H1 (cell line): ENCODE data around the gene SPDYE4. TPM values are rescaled to one million over a fixed set of nuclear protein-coding genes. Genes with fewer than 3 reads are reported as not detected.
A peak's percentile ranks its signal among the peaks of the same experiment; 100 is the strongest.

Source experiments
- CTCF ChIA-PET: fragments of 300-600 bp; sonication (Branson Sonifier 250); formaldehyde crosslinking; loops from one replicate; lab custom pipeline; 2021; ENCODE audit not compliant: partially characterized antibody; lab: Charles Lee
- POLR2A ChIA-PET: fragments of 300-600 bp; sonication (Branson Sonifier 250); formaldehyde crosslinking; loops from one replicate; lab custom pipeline; 2021; ENCODE audit warnings: inconsistent platforms; ENCODE audit not compliant: partially characterized antibody; lab: Charles Lee
- DNase-seq, 2 experiments: peaks; one replicate each; pipeline versions ENCODE4 v3.0.0 to v3.0.0-alpha.2; 2010 to 2022; ENCODE audit warnings: low spot score in 2 of 2, low read depth in 1 of 2, mixed read lengths in 1 of 2
- FAIRE-seq: peaks from 2 replicates; lab custom pipeline; 2011; peaks lifted over from hg19 to GRCh38; lab: Jason Lieb, UNC
- H2AFZ ChIP-seq: 2 replicates; pipeline ENCODE4 v1.8.1; 2012; ENCODE audit warnings: low read length, inconsistent platforms
- H2AK5ac ChIP-seq: 2 replicates; pipeline ENCODE4 v1.6.1; 2013; ENCODE audit warnings: low read depth, low read length
- H2BK120ac ChIP-seq: replicated peaks from 2 replicates; pipeline ENCODE3; 2013; ENCODE audit warnings: low read depth, low read length, inconsistent platforms
- H2BK12ac ChIP-seq: 2 replicates; pipeline ENCODE4 v1.6.1; 2013; ENCODE audit warnings: low read depth, low read length
- H2BK15ac ChIP-seq: 2 replicates; pipeline ENCODE4 v1.6.1; 2013; ENCODE audit warnings: low read length
- H2BK20ac ChIP-seq: 2 replicates; pipeline ENCODE4 v1.6.1; 2013; ENCODE audit warnings: low read length
- H2BK5ac ChIP-seq: 2 replicates; pipeline ENCODE4 v1.6.1; 2013; ENCODE audit warnings: low read depth, low read length
- H3K14ac ChIP-seq: 2 replicates; pipeline ENCODE4 v1.6.1; 2013; ENCODE audit warnings: inconsistent platforms; ENCODE audit not compliant: insufficient read length
- H3K18ac ChIP-seq: 2 replicates; pipeline ENCODE4 v1.6.1; 2013; ENCODE audit warnings: low read length; ENCODE audit errors: extremely low read depth
- H3K23ac ChIP-seq: 2 replicates; pipeline ENCODE4 v1.6.1; 2013; ENCODE audit warnings: inconsistent platforms; ENCODE audit not compliant: insufficient read length
- H3K23me2 ChIP-seq: 2 replicates; pipeline ENCODE4 v1.6.1; 2013; ENCODE audit warnings: low read depth, low read length
- H3K27ac ChIP-seq: 2 replicates; pipeline ENCODE4 v1.6.1; 2011; ENCODE audit warnings: low read depth, low read length, inconsistent platforms
- H3K27me3 ChIP-seq, 4 experiments: replicated peaks in 1 of 4; 1 replicate in 1 of 4; 2 replicates in 3 of 4; pipeline versions ENCODE4 v1.6.1 to v1.8.1; 2011 to 2013; ENCODE audit warnings: low read length in 3 of 4, mild to moderate bottlenecking in 3 of 4, inconsistent platforms in 2 of 4, mixed read lengths in 2 of 4, moderate library complexity in 1 of 4; ENCODE audit not compliant: control insufficient read depth in 3 of 4, insufficient read depth in 3 of 4; ENCODE audit errors: extremely low read depth in 1 of 4
- H3K36me3 ChIP-seq, 4 experiments: 2 replicates each; pipeline versions ENCODE4 v1.6.1 to v1.8.1; 2011 to 2013; ENCODE audit warnings: mild to moderate bottlenecking in 4 of 4, low read length in 3 of 4, moderate library complexity in 2 of 4, control low read depth in 1 of 4, inconsistent platforms in 1 of 4; ENCODE audit not compliant: insufficient read depth in 4 of 4, control insufficient read depth in 2 of 4
- H3K4ac ChIP-seq: replicated peaks from 2 replicates; pipeline ENCODE3; 2013; ENCODE audit warnings: low read length, low read depth, mixed read lengths, inconsistent platforms; ENCODE audit not compliant: insufficient read length
- H3K4me1 ChIP-seq, 4 experiments: replicated peaks in 1 of 4; 1 replicate in 1 of 4; 2 replicates in 3 of 4; pipeline versions ENCODE4 v1.6.1 to v1.8.1; 2011 to 2013; ENCODE audit warnings: low read length in 3 of 4, inconsistent platforms in 2 of 4, mixed read lengths in 1 of 4; ENCODE audit not compliant: insufficient read depth in 4 of 4, control insufficient read depth in 3 of 4
- H3K4me2 ChIP-seq, 2 experiments: 2 replicates each; pipeline versions ENCODE4 v1.6.1 to v1.8.1; 2011 to 2013; ENCODE audit warnings: low read depth in 2 of 2, low read length in 2 of 2, control low read depth in 1 of 2, inconsistent platforms in 1 of 2, mild to moderate bottlenecking in 1 of 2; ENCODE audit not compliant: insufficient read depth in 1 of 2
- H3K4me3 ChIP-seq, 4 experiments: fragments of 200-600, 300-600 bp in 1 of 4; sonication (generic), shearing (Covaris generic), sonication (Bioruptor Twin) in 1 of 4; 2 replicates each; pipeline versions ENCODE4 v1.5.1 to v1.8.1; 2011 to 2016; ENCODE audit warnings: low read length in 4 of 4, low read depth in 3 of 4, control low read depth in 2 of 4, inconsistent platforms in 2 of 4, mild to moderate bottlenecking in 2 of 4, mixed read lengths in 1 of 4, moderate library complexity in 1 of 4; ENCODE audit not compliant: insufficient read depth in 2 of 4; ENCODE audit errors: extremely low read depth in 1 of 4
- H3K56ac ChIP-seq: replicated peaks from 2 replicates; pipeline ENCODE3; 2013; ENCODE audit warnings: low read depth, mild to moderate bottlenecking, mixed read lengths, low read length, inconsistent platforms; ENCODE audit not compliant: insufficient read length
- H3K79me1 ChIP-seq: 2 replicates; pipeline ENCODE4 v1.6.1; 2013; ENCODE audit warnings: low read depth, low read length, control low read depth
- H3K79me2 ChIP-seq, 2 experiments: 2 replicates each; pipeline versions ENCODE4 v1.6.1 to v1.8.1; 2012 to 2013; ENCODE audit warnings: low read length in 2 of 2, mild to moderate bottlenecking in 2 of 2, inconsistent platforms in 1 of 2; ENCODE audit not compliant: insufficient read depth in 2 of 2, control insufficient read depth in 1 of 2
- H3K9ac ChIP-seq, 4 experiments: replicated peaks in 1 of 4; 1 replicate in 1 of 4; 2 replicates in 3 of 4; pipeline versions ENCODE4 v1.6.1 to v1.8.1; 2011 to 2013; ENCODE audit warnings: low read depth in 3 of 4, low read length in 3 of 4, control low read depth in 2 of 4, mild to moderate bottlenecking in 2 of 4, moderate library complexity in 2 of 4, inconsistent platforms in 1 of 4; ENCODE audit errors: extremely low read depth in 1 of 4
- H3K9me3 ChIP-seq, 2 experiments: 2 replicates each; pipeline versions ENCODE4 v1.6.1 to v1.8.1; 2012 to 2013; ENCODE audit warnings: mild to moderate bottlenecking in 2 of 2, moderate library complexity in 2 of 2, control low read depth in 1 of 2, inconsistent platforms in 1 of 2, low read depth in 1 of 2, low read length in 1 of 2, mixed read lengths in 1 of 2; ENCODE audit not compliant: insufficient read depth in 2 of 2
- H4K20me1 ChIP-seq, 2 experiments: replicated peaks in 1 of 2; 2 replicates each; pipeline versions ENCODE3 to v1.8.1; 2011 to 2013; ENCODE audit warnings: inconsistent platforms in 2 of 2, low read length in 2 of 2, mild to moderate bottlenecking in 1 of 2; ENCODE audit not compliant: insufficient read depth in 2 of 2, control insufficient read depth in 1 of 2
- H4K5ac ChIP-seq: 2 replicates; pipeline ENCODE4 v1.6.1; 2013; ENCODE audit warnings: low read length, low read depth, mixed read lengths, inconsistent platforms; ENCODE audit not compliant: insufficient read length
- H4K8ac ChIP-seq: 2 replicates; pipeline ENCODE4 v1.8.0; 2013; ENCODE audit warnings: mild to moderate bottlenecking, moderate library complexity, low read length, inconsistent platforms; ENCODE audit not compliant: insufficient read depth; ENCODE audit errors: extremely low read depth
- H4K91ac ChIP-seq: replicated peaks from 2 replicates; pipeline ENCODE3; 2013; ENCODE audit warnings: low read length, mixed read lengths, inconsistent platforms; ENCODE audit not compliant: insufficient read length
- CTCF ChIP-seq, 3 experiments: IDR thresholded peaks; 1 replicate in 2 of 3; 2 replicates in 1 of 3; pipeline versions ENCODE4 v1.5.1 to v1.6.1; 2011; ENCODE audit warnings: low read length in 3 of 3, mild to moderate bottlenecking in 3 of 3, inconsistent platforms in 2 of 3, low read depth in 1 of 3, moderate library complexity in 1 of 3; ENCODE audit not compliant: insufficient read depth in 1 of 3; ENCODE audit errors: control extremely low read depth in 1 of 3
- EP300 ChIP-seq, 2 experiments: IDR thresholded peaks; 1 replicate in 1 of 2; 2 replicates in 1 of 2; pipeline ENCODE4 v1.6.1; 2011 to 2012; ENCODE audit warnings: low read depth in 2 of 2, low read length in 2 of 2, mild to moderate bottlenecking in 2 of 2, borderline replicate concordance in 1 of 2, inconsistent platforms in 1 of 2, moderate library complexity in 1 of 2
- GABPA ChIP-seq: IDR thresholded peaks from 2 replicates; pipeline ENCODE4 v1.6.1; 2011; ENCODE audit warnings: mild to moderate bottlenecking, low read length, moderate library complexity, borderline replicate concordance; ENCODE audit not compliant: insufficient read depth
- KDM5A ChIP-seq: fragments of 200-600 bp; IDR thresholded peaks from 2 replicates; pipeline ENCODE4 v1.7.1; 2012; ENCODE audit warnings: mild to moderate bottlenecking, low read length, inconsistent platforms, mixed read lengths
- RAD21 ChIP-seq, 2 experiments: IDR thresholded peaks in 1 of 2; conservative IDR thresholded peaks in 1 of 2; 2 replicates each; pipeline ENCODE4 v1.6.1; 2011; ENCODE audit warnings: low read depth in 2 of 2, low read length in 2 of 2, improper control_type of control experiment in 1 of 2, inconsistent platforms in 1 of 2, mild to moderate bottlenecking in 1 of 2, moderate library complexity in 1 of 2
- WGBS, 2 experiments: shearing (Covaris generic) in 1 of 2; methylation state at CpG; one replicate each; pipeline versions ENCODE4 v1.1.6 to v1.1.7; 2013 to 2015; ENCODE audit warnings: low lambda C conversion rate in 2 of 2, mixed read lengths in 2 of 2, inconsistent platforms in 1 of 2, low coverage in 1 of 2, missing lambda C conversion rate in 1 of 2; ENCODE audit not compliant: insufficient replicate concordance in 2 of 2, insufficient coverage in 1 of 2, insufficient read length in 1 of 2; ENCODE audit errors: extremely low coverage in 1 of 2, missing lambda C conversion rate in 1 of 2; 5-methylcytosine and 5-hydroxymethylcytosine counted together
- polyA plus RNA-seq, 7 experiments: library from polyadenylated mRNA; depleted of rRNA in 3 of 7; stranded (reverse) in 5 of 7; unstranded in 2 of 7; fragments of >200 nt in 5 of 7; fragments of 200-250 nt in 2 of 7; gene quantifications; 1 replicate in 5 of 7; 2 replicates in 1 of 7; 4 replicates in 1 of 7; pipeline versions ENCODE4 v1.2.1 to v1.2.3, GENCODE V29; 2011 to 2013; ENCODE audit warnings: missing spikeins in 2 of 7, mixed read lengths in 2 of 7
- total RNA-seq: library from RNA; stranded (reverse); fragmentation: NEBNext Ultra II Directional; extraction: Animal tissue kit (Norgen Biotek cat#: 25700); gene quantifications from 2 replicates; pipeline ENCODE4 v1.2.1, GENCODE V29; 2021

Gene SPDYE4
- total and polyA plus RNA-seq, 2 of the 8 experiments (the other 6 are each of a cell fraction or from before 2014, with no cell fraction given) = not detected

DNA sequence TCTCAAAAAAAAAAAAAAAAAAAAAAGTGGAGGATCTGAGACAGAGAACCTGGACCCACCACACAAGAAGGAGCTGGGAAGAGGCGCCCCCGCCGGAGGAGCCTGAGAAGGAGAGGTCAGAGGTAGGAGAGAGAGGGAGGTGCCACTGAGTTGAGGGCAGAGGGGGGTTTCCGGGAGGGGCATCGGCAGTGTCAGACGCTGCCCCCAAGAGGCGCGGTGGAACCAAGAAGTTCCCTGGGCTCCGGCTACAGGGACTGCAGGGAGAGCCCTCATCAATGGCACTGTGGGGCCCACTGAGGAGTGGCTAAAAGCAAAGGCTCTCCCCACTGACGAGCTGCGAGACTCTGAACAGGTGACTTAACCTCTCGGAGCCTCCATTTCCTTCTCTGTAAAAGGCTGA, 17.9 kb downstream of the SPDYE4 start:
- H2AFZ ChIP-seq = peak overlapping the region; percentile 58; the same call in 1 of the 2 replicates
- CTCF ChIA-PET = interaction anchor here (0.6 to 1.5 kb wide), 6 partner anchors 8 to 1078 kb away, joined by 3 to 4 read pairs (median 3); no protein-coding TSS in a partner anchor
- FAIRE-seq = no peak

More for the DNA sequence above, 17.9 kb downstream of the SPDYE4 start:
- H3K79me1 ChIP-seq = no peaks in the 10 kb centered on the region
- H3K9ac ChIP-seq = no peak overlapping the region
- H2BK15ac ChIP-seq = no peak overlapping the region
- H2AK5ac ChIP-seq = no peak overlapping the region
- H3K18ac ChIP-seq = no peak overlapping the region
- no peak overlapping the region for H4K91ac ChIP-seq
- TF ChIP-seq CTCF (IDR thresholded peaks at IDR 0.05; ENCODE audit: control extremely low read depth in 1 of 3, insufficient read depth in 1 of 3, low read depth in 1 of 3, low read length in 3 of 3) (peak; percentile 38 to 46 (median 42); a peak in 3 of 4 replicates), EP300 (IDR thresholded peaks at IDR 0.05; ENCODE audit: borderline replicate concordance in 1 of 2, low read depth in 2 of 2, low read length in 2 of 2) (0 out of 3 replicates have a peak, but pooled peaks of 1 of the 2 experiments have one; percentile 16), RAD21 (IDR thresholded peaks at IDR 0.05 in 1 of 2, conservative IDR thresholded peaks at IDR 0.05 in 1 of 2; ENCODE audit: low read depth in 2 of 2, low read length in 2 of 2) (peak; percentile 51 to 56; a peak in 3 of 4 replicates), GABPA (no peak), KDM5A (no peak)
- no peak overlapping the region for H4K8ac ChIP-seq
- H3K23me2 ChIP-seq = peaks cover 2% of the 10 kb centered on the region; the same call in 1 of the 2 replicates
- no peak overlapping the region for H2BK5ac ChIP-seq
- POLR2A ChIA-PET = interaction anchor here (0.7 to 2.9 kb wide), 3 partner anchors 42 to 182 kb away, joined by 3 to 12 read pairs (median 3); partner anchors contain the start of gene MFSD6L
- H3K4me3 ChIP-seq = no peak overlapping the region
- no peak overlapping the region for H2BK120ac ChIP-seq
- no peaks in the 10 kb centered on the region for H3K79me2 ChIP-seq
- no peak overlapping the region for H3K4ac ChIP-seq
- peaks cover 0 to 4% (median under 1%) of the 10 kb centered on the region in 4 experiments; a peak in 3 of 7 replicates for H3K4me1 ChIP-seq
- H3K9me3 ChIP-seq = no peaks in the 10 kb centered on the region
- no peak overlapping the region for H3K27ac ChIP-seq
- no peaks in the 10 kb centered on the region for H3K36me3 ChIP-seq
- DNase-seq = peak in 1 of 2 experiments; percentile 61
- H3K4me2 ChIP-seq = no peak overlapping the region
- no peaks in the 10 kb centered on the region for H4K20me1 ChIP-seq
- no peak overlapping the region for H3K56ac ChIP-seq
- H2BK20ac ChIP-seq = no peak overlapping the region
- H4K5ac ChIP-seq = no peak overlapping the region
- no peak overlapping the region for H2BK12ac ChIP-seq
- no peak overlapping the region for H3K23ac ChIP-seq
- WGBS, 2 experiments = 69% methylated on average over 10 of the region's 12 CpGs; no CpG with 5 or more reads in 1 of the 2 experiments
- no peaks in the 10 kb centered on the region; a peak in 1 of 7 replicates for H3K27me3 ChIP-seq
- no peak overlapping the region for H3K14ac ChIP-seq
